A549 treated with ZK216348 at 1 μM for 4 hours (cell line): ENCODE results near the gene SYF2. TPM values are rescaled to one million over a fixed set of nuclear protein-coding genes. Genes with fewer than 3 reads are reported as not detected.

Experiments
- total RNA-seq: library from RNA; stranded (reverse); fragments of 200-300 nt; extraction: Qiagen RNA extraction; gene quantifications from 5 replicates; pipeline ENCODE4 v1.2.3, GENCODE V29; 2022; ENCODE audit warnings: low read depth

SYF2 gene
- total RNA-seq: 33.3 to 51.0 TPM (median 37.3 TPM) in 5 replicates

DNA sequence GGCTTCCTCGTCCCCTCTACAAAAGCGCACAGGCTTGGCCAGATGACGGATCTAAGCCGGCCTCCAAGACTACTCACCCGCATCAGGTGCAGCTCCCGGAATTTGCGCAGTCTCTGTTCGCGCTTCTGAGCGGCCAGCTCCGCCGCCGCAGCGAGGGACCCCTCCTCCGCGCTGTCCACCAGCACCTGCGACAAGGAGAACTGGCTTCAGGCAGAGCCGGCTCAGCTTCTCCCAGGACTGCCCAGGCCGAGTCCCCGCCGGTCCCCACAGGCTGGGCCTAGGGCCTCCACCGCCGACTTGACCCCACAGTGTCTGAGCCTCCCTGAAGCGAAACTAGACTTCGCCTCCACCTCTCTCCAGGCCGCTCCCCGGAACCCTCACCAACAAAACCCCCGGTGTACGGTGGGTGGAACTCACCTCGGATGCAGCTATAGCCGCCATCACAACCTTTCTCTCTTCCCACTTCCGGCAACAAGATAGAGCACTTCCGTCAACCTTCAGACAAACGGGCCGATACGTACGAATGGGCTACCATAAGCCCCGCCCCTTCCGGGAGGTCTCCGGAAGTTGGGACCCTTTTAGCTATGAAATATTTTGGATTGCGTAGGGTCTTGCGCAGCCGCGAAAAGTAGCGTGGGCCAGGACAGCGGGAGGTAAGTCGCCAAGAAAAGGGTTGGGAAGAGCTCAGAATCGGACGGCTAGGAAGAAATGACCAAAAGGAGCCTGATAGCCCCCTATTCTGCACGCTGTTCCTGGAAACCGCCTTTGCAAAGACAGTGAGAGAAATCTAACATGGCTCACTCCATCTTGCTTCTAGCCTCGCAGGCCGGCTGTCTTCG lies at the start of gene SYF2:
Gene SYF2, minus strand, starts transcription at position 476 of the 839 bp plus-strand sequence. Its CDS starts 35 bp downstream, at position 441.

DNA sequence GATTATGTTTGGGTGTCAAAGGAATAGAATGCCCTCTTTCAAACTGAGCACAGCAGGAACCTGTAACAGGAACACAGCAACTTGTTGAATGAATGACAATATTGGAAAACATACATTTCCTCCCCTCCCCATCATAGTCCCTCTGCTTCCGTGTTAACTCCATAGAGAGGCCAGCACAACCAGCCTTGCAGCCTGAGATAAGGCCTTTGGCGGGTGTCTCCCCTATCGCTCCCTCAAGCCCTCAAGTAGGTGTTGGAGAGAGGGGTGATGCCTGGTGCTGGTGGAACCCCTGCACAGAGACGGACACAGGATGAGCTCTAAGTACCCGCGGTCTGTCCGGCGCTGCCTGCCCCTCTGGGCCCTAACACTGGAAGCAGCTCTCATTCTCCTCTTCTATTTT lies 39.9 kb upstream of the SYF2 start, which contains the start of gene RHD:
Gene RHD, plus strand, starts transcription at position 272 of the 400 bp plus-strand sequence. Its CDS starts 39 bp downstream, at position 311.

DNA sequence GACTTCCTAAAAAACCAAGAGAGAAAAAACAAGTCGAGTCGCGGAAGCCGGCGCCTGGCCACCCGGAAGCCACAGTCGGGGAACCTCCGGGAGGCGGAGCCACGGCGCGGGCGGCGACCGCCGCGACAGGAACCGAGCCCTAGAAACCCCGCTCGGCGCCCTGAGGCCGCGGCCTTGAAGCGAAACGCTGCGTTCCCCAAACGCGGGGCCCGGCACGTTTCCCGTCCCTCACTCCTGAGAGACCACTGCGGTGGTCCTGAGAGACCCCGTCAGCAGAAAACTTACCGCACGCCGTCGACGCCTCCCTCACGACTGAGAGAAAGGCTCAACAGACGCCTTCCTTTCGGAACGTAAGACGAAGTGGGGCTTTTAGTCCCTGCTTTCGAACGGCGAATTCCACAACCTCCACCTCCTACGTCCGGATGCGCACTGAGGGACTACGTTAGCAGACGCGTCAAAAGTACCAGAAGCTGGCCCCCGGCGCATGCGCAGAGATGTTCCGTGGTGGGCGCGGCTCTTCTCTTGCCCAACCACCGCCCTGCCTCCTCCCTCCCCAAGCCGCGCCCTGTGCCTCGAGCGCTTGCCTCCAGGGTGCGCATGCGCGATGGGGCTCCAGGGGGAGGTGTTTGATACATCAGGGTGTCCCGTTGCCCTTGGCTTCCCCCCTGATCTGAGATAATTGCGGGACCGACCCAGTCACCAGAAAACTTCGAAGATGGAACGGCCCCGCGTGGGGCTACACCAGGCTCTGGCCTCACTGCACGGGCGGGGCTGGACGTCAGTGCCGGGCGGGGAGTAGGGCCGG lies 14.9 kb upstream of the SYF2 start, which contains the start of gene RSRP1:
Gene RSRP1, minus strand, starts transcription at position 431 of the 805 bp plus-strand sequence. CDS start 491 bp downstream, outside the sequence.

Other genes starting within 250 kb of the SYF2 start
- 14.3 to 28.0 TPM (median 25.4 TPM) in 5 replicates for gene RSRP1, start 15.0 kb upstream of the SYF2 start, total RNA-seq
- not detected in 5 replicates for gene RHD, start 40.0 kb upstream of the SYF2 start, total RNA-seq
- gene TMEM50A, start 105.8 kb upstream of the SYF2 start, total RNA-seq: 62.0 to 96.8 TPM (median 71.2 TPM) in 5 replicates
- 0.75 TPM in 1 of 5 replicates, not detected in the others for gene RHCE, start 188.3 kb upstream of the SYF2 start, total RNA-seq
- gene MACO1, start 198.4 kb upstream of the SYF2 start, total RNA-seq: 8.4 to 12.9 TPM (median 9.5 TPM) in 5 replicates